Left hindlimb (tissue), 1 donor: ENCODE measurements around the gene PRMT1.

Experiments
- DNase-seq: peaks from one replicate; pipeline ENCODE4 v3.0.0-alpha.2; 2018

Gene PRMT1

GRCh38 chr19:49730166-49730565, 53.1 kb downstream of the PRMT1 start:
- DNase-seq, result no peak
